Tibial nerve (tissue), 4 donors: Measurements from ENCODE around the gene LEF1. TPM values are rescaled to one million over a fixed set of nuclear protein-coding genes. Genes with fewer than 3 reads are reported as not detected.

Source experiments
- DNase-seq, 2 donors: peaks; one replicate each; pipeline ENCODE4 v3.0.0-alpha.2; 2019; ENCODE audit warnings: low spot score in 2 of 2
- H3K27ac ChIP-seq, 4 donors: fragments of 200-600 bp; sonication (generic) in 3 of 4; one replicate each; pipeline ENCODE4 v1.5.1; 2017 to 2019; ENCODE audit warnings: mild to moderate bottlenecking in 1 of 4
- H3K27me3 ChIP-seq, 2 donors: fragments of 200-600 bp; sonication (generic) in 1 of 2; one replicate each; pipeline versions ENCODE4 v1.5.1 to v1.6.0; 2017 to 2019
- H3K36me3 ChIP-seq, 3 donors: fragments of 200-600 bp; sonication (generic); one replicate each; pipeline ENCODE4 v1.5.1; 2018 to 2019
- H3K4me1 ChIP-seq, 4 donors: fragments of 200-600 bp; sonication (generic) in 3 of 4; one replicate each; pipeline ENCODE4 v1.5.1; 2017 to 2019
- H3K4me3 ChIP-seq, 4 donors: fragments of 200-600 bp; sonication (generic) in 3 of 4; one replicate each; pipeline ENCODE4 v1.5.1; 2017 to 2019; ENCODE audit warnings: mild to moderate bottlenecking in 1 of 4, moderate library complexity in 1 of 4
- H3K9me3 ChIP-seq, 4 donors: fragments of 200-600 bp; sonication (generic) in 3 of 4; one replicate each; pipeline ENCODE4 v1.5.1; 2017 to 2019
- CTCF ChIP-seq, 5 experiments: fragments of 200-600 bp in 3 of 5; fragments of 450-650 bp in 2 of 5; sonication (generic) in 3 of 5; IDR thresholded peaks; one replicate each; pipeline ENCODE4 v1.5.1; 2016 to 2019; ENCODE audit warnings: antibody characterized with exemption in 5 of 5, mild to moderate bottlenecking in 3 of 5, moderate library complexity in 2 of 5
- EP300 ChIP-seq, 2 donors: sonication (generic); formaldehyde crosslinking; IDR thresholded peaks; one replicate each; pipeline ENCODE4 v1.6.1; 2017; ENCODE audit warnings: antibody characterized with exemption in 2 of 2, mild to moderate bottlenecking in 1 of 2
- POLR2A ChIP-seq, 2 donors: fragments of 450-650 bp; IDR thresholded peaks; one replicate each; pipeline ENCODE4 v1.6.1; 2017; ENCODE audit warnings: antibody characterized with exemption in 2 of 2, mild to moderate bottlenecking in 2 of 2, moderate library complexity in 2 of 2
- WGBS, 2 donors: methylation state at CpG; one replicate each; pipeline ENCODE4 v1.1.5; 2018; 5-methylcytosine and 5-hydroxymethylcytosine counted together
- total RNA-seq, 4 donors: library from RNA; depleted of rRNA; stranded (reverse); fragments of >200 nt; gene quantifications; one replicate each; pipeline ENCODE4 v1.1.0, GENCODE V29; 2016

LEF1 gene
- total RNA-seq, 4 donors from 2014 or later: 1.9 to 11.7 (median 8.3) TPM

- Histone ChIP-seq H3K36me3 (peaks cover 0 to 90% (median 2%) of the 10 kb centered on the region in 3 donors), H3K4me1 (no peaks in the 10 kb centered on the region), H3K27ac (no peak overlapping the region), H3K4me3 (no peak overlapping the region), H3K9me3 (no peaks in the 10 kb centered on the region), H3K27me3 (no peaks in the 10 kb centered on the region)
- no peak for DNase-seq
- 79 to 87% methylated on average over 5 of the region's 5 CpGs for WGBS, 2 donors
- TF ChIP-seq POLR2A (IDR thresholded peaks at IDR 0.05) (no peak), EP300 (IDR thresholded peaks at IDR 0.05) (no peak), CTCF (IDR thresholded peaks at IDR 0.05) (no peak)
These were observed 139.0 kb downstream of the LEF1 start for GRCh38 chr4:108029731-108030130.

- H3K36me3 ChIP-seq: peaks cover 0 to 89% (median 2%) of the 10 kb centered on the region in 3 donors
- H3K27ac ChIP-seq: no peak overlapping the region
- H3K4me1 ChIP-seq: no peaks in the 10 kb centered on the region
- no peak for TF ChIP-seq CTCF (IDR thresholded peaks at IDR 0.05)
- no peaks in the 10 kb centered on the region for H3K9me3 ChIP-seq
- WGBS, 2 donors: 83 to 87% methylated on average over 9 of the region's 9 CpGs
- H3K27me3 ChIP-seq: no peaks in the 10 kb centered on the region
- H3K4me3 ChIP-seq: no peak overlapping the region
- no peak for DNase-seq
These were observed 139.6 kb downstream of the LEF1 start for GRCh38 chr4:108029016-108029720.

- Histone ChIP-seq H3K27ac (no peak overlapping the region), H3K4me1 (no peaks in the 10 kb centered on the region), H3K9me3 (no peaks in the 10 kb centered on the region), H3K27me3 (no peaks in the 10 kb centered on the region), H3K4me3 (no peak overlapping the region), H3K36me3 (peaks cover 0 to 91% (median 5%) of the 10 kb centered on the region in 3 donors)
- DNase-seq: no peak
- TF ChIP-seq CTCF (IDR thresholded peaks at IDR 0.05): no peak
- no peak for TF ChIP-seq POLR2A (IDR thresholded peaks at IDR 0.05)
- no peak for TF ChIP-seq EP300 (IDR thresholded peaks at IDR 0.05)
These were observed 143.9 kb downstream of the LEF1 start for GRCh38 chr4:108024878-108025165.

GRCh38 chr4:108024085-108024877, 144.5 kb downstream of the LEF1 start:
- 81 to 85% methylated on average over 5 of the region's 5 CpGs for WGBS, 2 donors
- H3K4me3 ChIP-seq: no peak overlapping the region
- no peak for DNase-seq
- H3K9me3 ChIP-seq: no peaks in the 10 kb centered on the region
- TF ChIP-seq CTCF (IDR thresholded peaks at IDR 0.05): no peak
- TF ChIP-seq POLR2A (IDR thresholded peaks at IDR 0.05): no peak
- TF ChIP-seq EP300 (IDR thresholded peaks at IDR 0.05): no peak
- H3K36me3 ChIP-seq: peaks cover 0 to 91% (median 5%) of the 10 kb centered on the region in 3 donors
- no peaks in the 10 kb centered on the region for H3K4me1 ChIP-seq
- no peak overlapping the region for H3K27ac ChIP-seq
- no peaks in the 10 kb centered on the region for H3K27me3 ChIP-seq

GRCh38 chr4:108018884-108019187, 149.9 kb downstream of the LEF1 start:
- WGBS, 2 donors: 47 to 48% methylated on average over 2 of the region's 2 CpGs
- TF ChIP-seq CTCF (IDR thresholded peaks at IDR 0.05) (no peak), EP300 (IDR thresholded peaks at IDR 0.05) (no peak), POLR2A (IDR thresholded peaks at IDR 0.05) (no peak)
- Histone ChIP-seq H3K27ac (no peak overlapping the region), H3K27me3 (no peaks in the 10 kb centered on the region), H3K9me3 (no peaks in the 10 kb centered on the region), H3K4me1 (peaks cover 0 to 6% (median 0%) of the 10 kb centered on the region in 4 donors), H3K36me3 (peaks cover 0 to 79% (median 5%) of the 10 kb centered on the region in 3 donors), H3K4me3 (no peak overlapping the region)
- no peak for DNase-seq
